NCI-H146 treated with DMSO at 0.1 percent for 48 hours (cell line): Measurements from ENCODE around the gene KCNB1.
"Not testable (repeated sequence)": the region's sequence is repeated elsewhere in the genome, so short reads cannot be mapped to it uniquely, and the experiment has no call there.

Experiments
- DNase-seq: peaks from one replicate; lab custom pipeline; 2025; ENCODE audit not compliant: unreplicated experiment; lab: John Stamatoyannopoulos, UW

Gene KCNB1

GRCh38 chr20:49330701-49331615, 151.5 kb downstream of the KCNB1 start:
- no peak for DNase-seq

GRCh38 chr20:49328790-49329189, 153.7 kb downstream of the KCNB1 start:
- DNase-seq = no peak

GRCh38 chr20:49326026-49326425, 156.4 kb downstream of the KCNB1 start:
- DNase-seq = no peak

- DNase-seq = no peak
Observed at GRCh38 chr20:49324306-49324705, 158.2 kb downstream of the KCNB1 start.

- no peak for DNase-seq
Observed at GRCh38 chr20:49323622-49324238, 158.7 kb downstream of the KCNB1 start.

- DNase-seq = no peak
Observed at GRCh38 chr20:49320460-49320859, 162.0 kb downstream of the KCNB1 start.

- DNase-seq = no peak
Observed at GRCh38 chr20:49319208-49319809, 163.2 kb downstream of the KCNB1 start.

GRCh38 chr20:49318430-49319207, 163.8 kb downstream of the KCNB1 start:
- DNase-seq = no peak

GRCh38 chr20:49318091-49318429, 164.4 kb downstream of the KCNB1 start:
- DNase-seq = no peak

GRCh38 chr20:49316704-49317103, 165.8 kb downstream of the KCNB1 start:
- no peak for DNase-seq

- no peak for DNase-seq
Observed at GRCh38 chr20:49315580-49315979, 166.9 kb downstream of the KCNB1 start.

GRCh38 chr20:49314052-49314451, 168.4 kb downstream of the KCNB1 start:
- DNase-seq = not testable (repeated sequence)
